Psoas muscle (tissue), 8 donors: Measurements from ENCODE around the gene RLIM. TPM values are rescaled to one million over a fixed set of nuclear protein-coding genes. Genes with fewer than 3 reads are reported as not detected.

Experiments used
- ATAC-seq, 4 donors: fragments of 200-7000 bp; cut with Tn5 transposase; one replicate each; pipeline ENCODE4 v1.9.1; 2020; ENCODE audit warnings: moderate library complexity in 3 of 4, mild to moderate bottlenecking in 2 of 4
- DNase-seq, 2 donors: peaks; one replicate each; pipeline ENCODE4 v3.0.0-alpha.2; 2020
- H3K27ac ChIP-seq: fragments of 200-600 bp; one replicate; pipeline ENCODE4 v1.8.0; 2022
- H3K27me3 ChIP-seq, 3 donors: fragments of 200-600 bp in 1 of 3; one replicate each; pipeline versions ENCODE4 v1.6.1 to v1.8.0; 2013 to 2022; ENCODE audit warnings: low read length in 2 of 3, mild to moderate bottlenecking in 2 of 3, moderate library complexity in 1 of 3; ENCODE audit not compliant: insufficient read depth in 3 of 3
- H3K36me3 ChIP-seq, 2 donors: fragments of 200-600 bp in 1 of 2; one replicate each; pipeline versions ENCODE4 v1.6.1 to v1.8.0; 2013 to 2022; ENCODE audit warnings: low read depth in 1 of 2, mild to moderate bottlenecking in 1 of 2, moderate library complexity in 1 of 2; ENCODE audit not compliant: insufficient read depth in 1 of 2
- H3K4me1 ChIP-seq: fragments of 200-600 bp; one replicate; pipeline ENCODE4 v1.8.0; 2022
- H3K4me3 ChIP-seq: fragments of 200-600 bp; one replicate; pipeline ENCODE4 v1.8.0; 2022; ENCODE audit warnings: mild to moderate bottlenecking
- H3K9me3 ChIP-seq: fragments of 200-600 bp; one replicate; pipeline ENCODE4 v1.8.0; 2022
- CTCF ChIP-seq: fragments of 200-600 bp; IDR thresholded peaks from one replicate; pipeline ENCODE4 v1.8.0; 2022; ENCODE audit warnings: antibody characterized with exemption
- WGBS, 3 donors: extraction: QIAGEN DNeasy Blood & Tissue Kit; methylation state at CpG; one replicate each; pipeline versions ENCODE4 v1.1.6 to v1.1.7; 2013; 5-methylcytosine and 5-hydroxymethylcytosine counted together
- intact Hi-C, 2 donors: fragments of 100-400 bp; cut with DNase I; formaldehyde crosslinking; loops; one replicate each; pipeline versions ENCODE4 v1.11.0 to v1.14.2; 2022
- polyA plus RNA-seq, 3 donors: library from polyadenylated mRNA; stranded (reverse); fragments of 200-250 nt; gene quantifications; one replicate each; pipeline ENCODE4 v1.2.3, GENCODE V29; 2013
- total RNA-seq, 4 donors: library from RNA; stranded (reverse); fragmentation: NEBNext Ultra II Directional in 2 of 4; extraction: Animal tissue kit (Norgen Biotek cat#: 25700) in 2 of 4; gene quantifications; one replicate each; pipeline versions ENCODE4 v1.2.1 to v1.2.4, GENCODE V29; 2021 to 2023
- donor health status: healthy with polysubstance abuse.
- donor health status: DM: no; HTN: no; CAD: no; lungs with moderate emphysema.
- donor health status: Bipolar disorder and iron deficiency.
- donor health status: healthy.
- donor health status: DM: yes; HTN: yes; CAD: no.
- donor health status: DM: no; HTN: no; CAD: no.
- donor health status: DM: no; HTN: no; CAD: no.
- donor health status: DM: yes; HTN: yes; CAD: no.

RLIM gene
- total and polyA plus RNA-seq, 7 donors: 4.9 to 29.6 (median 20.5) TPM

GRCh38 chrX:74540635-74541249 is 73.7 kb downstream of the RLIM start:
- intact Hi-C loops: no loop called here

GRCh38 chrX:74536832-74537371 is 77.5 kb downstream of the RLIM start:
- WGBS, 3 donors: 18 to 46% (median 21%) methylated on average over 16 to 26 of the region's 26 CpGs
- Histone ChIP-seq H3K36me3 (no peaks in the 10 kb centered on the region), H3K27me3 (peaks cover 0 to 32% (median 0%) of the 10 kb centered on the region in 3 donors), H3K4me3 (peak overlapping the region; percentile 72), H3K27ac (peak overlapping the region; percentile 92), H3K4me1 (no peaks in the 10 kb centered on the region), H3K9me3 (no peaks in the 10 kb centered on the region)
- DNase-seq: peak in 1 of 2 donors; percentile 57
- intact Hi-C loops: no loop called here
- ATAC-seq: peak; percentile 18 to 41 (median 26)
- no peak for TF ChIP-seq CTCF

More at GRCh38 chrX:74540635-74541249, 73.7 kb downstream of the RLIM start:
- Histone ChIP-seq H3K4me3 (no peak overlapping the region), H3K27ac (no peak overlapping the region), H3K27me3 (peaks cover 0 to 14% (median 0%) of the 10 kb centered on the region in 3 donors), H3K4me1 (no peaks in the 10 kb centered on the region), H3K36me3 (no peaks in the 10 kb centered on the region), H3K9me3 (no peaks in the 10 kb centered on the region)
- no peak for TF ChIP-seq CTCF
- ATAC-seq: no peak
- 62 to 82% (median 78%) methylated on average over 2 of the region's 2 CpGs for WGBS, 3 donors
- no peak for DNase-seq

- TF ChIP-seq CTCF: peak; percentile 33
- WGBS, 3 donors: 0 to 26% (median 0%) methylated on average over 17 to 48 of the region's 48 CpGs
- Histone ChIP-seq H3K4me3 (peak overlapping the region; percentile 72), H3K9me3 (no peaks in the 10 kb centered on the region), H3K27me3 (peaks cover 0 to 29% (median 0%) of the 10 kb centered on the region in 3 donors), H3K27ac (peak overlapping the region; percentile 92), H3K36me3 (no peaks in the 10 kb centered on the region), H3K4me1 (no peaks in the 10 kb centered on the region)
- intact Hi-C loops: no loop called here
- DNase-seq (peak; percentile 87 to 91), ATAC-seq (peak; percentile 86 to 88 (median 86))
These were observed 78.1 kb downstream of the RLIM start for GRCh38 chrX:74536152-74536831.

GRCh38 chrX:74535408-74536151 is 78.8 kb downstream of the RLIM start:
- ATAC-seq (peak; percentile 91 to 94 (median 92)), DNase-seq (peak; percentile 77 to 92)
- Histone ChIP-seq H3K9me3 (no peaks in the 10 kb centered on the region), H3K4me1 (no peaks in the 10 kb centered on the region), H3K27me3 (peaks cover 0 to 28% (median 0%) of the 10 kb centered on the region in 3 donors), H3K36me3 (no peaks in the 10 kb centered on the region), H3K4me3 (peak overlapping the region; percentile 72), H3K27ac (peak overlapping the region; percentile 92)
- intact Hi-C loops: no loop called here
- WGBS, 3 donors: 0 to 28% (median 1%) methylated on average over 20 to 37 of the region's 37 CpGs
- TF ChIP-seq CTCF: peak; percentile 32

Other genes with a start within 250 kb of the RLIM start
- 1 to 10 TPM; 1.7 to 6.3 (median 3.2) TPM for gene SLC16A2, start 193.1 kb downstream of the RLIM start, total RNA-seq
- 1 to 10 TPM in 2 of 3 donors, under 1 TPM in 1; 0.66 to 2.3 (median 1.3) TPM for gene SLC16A2, start 193.1 kb downstream of the RLIM start, polyA plus RNA-seq